Sciatic nerve (tissue), 2 donors: ENCODE results near the gene SPATC1L. TPM values are rescaled to one million over a fixed set of nuclear protein-coding genes. Genes with fewer than 3 reads are reported as not detected.
"Not testable (repeated sequence)": the region's sequence is repeated elsewhere in the genome, so short reads cannot be mapped to it uniquely, and the experiment has no call there.

Experiments used
- ATAC-seq: fragments of 200-7000 bp; cut with Tn5 transposase; one replicate; pipeline ENCODE4 v1.9.1; 2020; ENCODE audit warnings: mild to moderate bottlenecking, moderate library complexity
- DNase-seq: peaks from one replicate; pipeline ENCODE4 v3.0.0-alpha.2; 2020; ENCODE audit warnings: low spot score
- intact Hi-C: fragments of 100-400 bp; cut with DNase I; formaldehyde crosslinking; loops from one replicate; pipeline ENCODE4 v1.14.2; 2022
- total RNA-seq: library from RNA; stranded (reverse); fragmentation: NEBNext Ultra II Directional; extraction: Animal tissue kit (Norgen Biotek cat#: 25700); gene quantifications from one replicate; pipeline ENCODE4 v1.2.1, GENCODE V29; 2021
- donor health status: DM: no; HTN: no; CAD: no.
- donor health status: DM: no; HTN: no; CAD: no.

Gene SPATC1L
- total RNA-seq, 1 donor from 2014 or later, result 9.9 TPM

DNA sequence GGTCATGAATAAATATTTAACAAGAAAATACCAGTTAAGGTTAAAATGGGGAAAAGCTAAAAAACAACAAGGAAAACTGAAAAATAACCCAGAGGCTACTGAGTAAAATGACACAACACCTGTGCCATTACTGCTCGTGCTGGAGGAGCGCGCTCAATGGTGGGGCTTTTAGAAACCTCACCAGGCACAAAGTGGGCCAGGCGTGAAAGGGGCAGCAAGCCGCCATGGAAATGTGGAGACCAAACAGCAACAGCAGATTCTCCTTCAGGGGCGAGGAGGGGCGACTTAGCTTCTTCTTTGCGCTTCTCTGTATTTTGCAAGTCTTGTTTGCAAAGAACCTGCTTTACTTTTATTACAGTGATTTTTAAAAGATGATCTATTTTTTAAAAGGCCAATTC, 18.9 kb upstream of the SPATC1L start:
- ATAC-seq, result no peak
- DNase-seq, result no peak
- intact Hi-C loops, result no loop called here

- intact Hi-C loops, result no loop called here
- DNase-seq, result no peak
Observed at GRCh38 chr21:46202592-46203202, 18.4 kb upstream of the SPATC1L start.

DNA sequence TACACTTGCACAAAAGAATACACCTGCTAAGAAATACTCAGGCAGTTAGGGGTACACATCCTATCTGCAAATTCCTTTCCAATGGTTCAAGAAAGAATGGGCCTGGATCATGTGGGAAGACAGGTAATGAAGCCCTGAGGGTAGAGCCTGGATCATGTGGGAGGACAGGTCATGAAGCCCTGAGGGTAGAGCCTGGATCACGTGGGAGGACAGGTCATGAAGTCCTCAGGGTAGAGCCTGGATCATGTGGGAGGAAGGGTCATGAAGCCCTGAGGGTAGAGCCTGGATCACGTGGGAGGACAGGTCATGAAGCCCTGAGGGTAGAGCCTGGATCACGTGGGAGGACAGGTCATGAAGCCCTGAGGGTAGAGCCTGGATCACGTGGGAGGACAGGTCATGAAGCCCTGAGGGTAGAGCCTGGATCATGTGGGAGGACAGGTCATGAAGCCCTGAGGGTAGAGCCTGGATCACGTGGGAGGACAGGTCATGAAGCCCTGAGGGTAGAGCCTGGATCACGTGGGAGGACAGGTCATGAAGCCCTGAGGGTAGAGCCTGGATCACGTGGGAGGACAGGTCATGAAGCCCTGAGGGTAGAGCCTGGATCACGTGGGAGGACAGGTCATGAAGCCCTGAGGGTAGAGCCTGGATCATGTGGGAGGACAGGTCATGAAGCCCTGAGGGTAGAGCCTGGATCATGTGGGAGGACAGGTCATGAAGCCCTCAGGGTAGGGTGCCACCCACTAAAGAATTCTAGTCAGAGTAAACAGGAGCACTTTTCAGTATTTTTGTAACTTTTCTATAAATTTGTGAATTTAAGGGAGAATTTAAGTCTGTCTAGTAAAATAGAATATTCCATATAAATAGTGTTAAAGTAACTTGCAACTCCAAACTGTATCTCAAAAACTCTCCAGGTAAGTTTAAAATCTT, 16.9 kb upstream of the SPATC1L start:
- DNase-seq, ATAC-seq, intact Hi-C loops: not testable (repeated sequence)

More at GRCh38 chr21:46202592-46203202, 18.4 kb upstream of the SPATC1L start:
- ATAC-seq, result no peak

GRCh38 chr21:46199436-46200373, 15.4 kb upstream of the SPATC1L start:
- no peak for DNase-seq
- ATAC-seq, result no peak
- intact Hi-C loops, result no loop called here

DNA sequence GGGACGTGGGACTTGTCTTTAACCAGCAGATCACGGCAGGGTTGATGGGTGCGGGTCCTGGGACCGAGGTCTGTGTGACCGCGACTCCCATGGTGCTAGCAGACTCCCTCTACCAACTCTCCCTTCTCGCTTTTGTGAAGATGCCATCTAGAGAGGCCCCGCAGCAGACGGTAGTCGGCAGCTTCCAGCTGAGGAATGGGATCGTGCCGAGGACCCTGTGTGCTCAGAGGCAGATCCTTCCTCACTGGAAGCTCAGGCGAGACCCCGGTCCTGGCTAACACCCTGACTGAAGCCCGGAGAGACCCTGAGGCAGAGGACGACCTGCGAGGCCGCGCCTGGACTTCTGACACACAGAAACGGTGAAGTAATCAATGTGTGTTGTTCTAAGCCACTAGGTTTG, 12.5 kb upstream of the SPATC1L start:
- intact Hi-C loops, result no loop called here
- ATAC-seq (no peak), DNase-seq (peak; percentile 42)

- intact Hi-C loops, result no loop called here
- ATAC-seq (no peak), DNase-seq (peak; percentile 47)
Observed at GRCh38 chr21:46195595-46196195, 11.4 kb upstream of the SPATC1L start.

GRCh38 chr21:46194374-46195334, 10.4 kb upstream of the SPATC1L start:
- intact Hi-C loops, result no loop called here
- ATAC-seq, result no peak
- DNase-seq, result peak; percentile 44

GRCh38 chr21:46193829-46194373, 9.6 kb upstream of the SPATC1L start:
- ATAC-seq, result no peak
- DNase-seq, result no peak
- intact Hi-C loops, result no loop called here

- no peak for ATAC-seq
- intact Hi-C loops, result no loop called here
- DNase-seq, result peak; percentile 56
Observed at GRCh38 chr21:46191686-46192575, 7.7 kb upstream of the SPATC1L start.

- ATAC-seq (peak; percentile 33), DNase-seq (peak; percentile 47)
Observed at GRCh38 chr21:46191257-46191685, 7.0 kb upstream of the SPATC1L start.

GRCh38 chr21:46190491-46191131, 6.4 kb upstream of the SPATC1L start:
- intact Hi-C loops, result no loop called here
- DNase-seq (peak; percentile 48), ATAC-seq (no peak)

More at GRCh38 chr21:46191257-46191685, 7.0 kb upstream of the SPATC1L start:
- intact Hi-C loops, result no loop called here

DNA sequence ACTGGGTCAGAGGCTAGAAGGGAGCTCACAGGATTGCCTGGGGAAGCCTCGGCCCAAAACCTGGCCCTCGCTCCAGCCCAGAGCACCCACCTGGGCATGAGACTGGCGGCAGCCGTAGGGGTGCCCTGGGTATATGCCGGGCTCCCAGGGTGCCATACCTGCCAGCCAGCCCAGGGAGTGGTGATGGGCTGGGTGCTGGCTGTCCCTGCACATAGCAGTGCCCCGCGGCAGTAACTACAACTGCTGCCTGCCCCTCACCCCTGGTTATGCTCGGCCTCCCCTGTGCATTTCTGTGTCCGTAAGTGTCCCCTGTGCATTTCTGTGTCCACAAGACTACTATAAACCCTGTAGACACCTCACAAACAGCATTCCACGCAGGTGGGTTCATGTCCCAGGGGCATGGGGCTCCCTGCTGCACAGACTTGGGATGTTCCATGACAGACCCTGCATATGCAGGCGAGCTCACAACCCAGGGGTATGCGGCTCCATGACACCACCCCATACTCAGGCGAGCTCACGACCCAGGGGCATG, 5.8 kb upstream of the SPATC1L start:
- ATAC-seq (no peak), DNase-seq (no peak)
- intact Hi-C loops, result no loop called here

- intact Hi-C loops, result no loop called here
- ATAC-seq, result no peak
Observed at GRCh38 chr21:46189213-46189958, 5.1 kb upstream of the SPATC1L start.

DNA sequence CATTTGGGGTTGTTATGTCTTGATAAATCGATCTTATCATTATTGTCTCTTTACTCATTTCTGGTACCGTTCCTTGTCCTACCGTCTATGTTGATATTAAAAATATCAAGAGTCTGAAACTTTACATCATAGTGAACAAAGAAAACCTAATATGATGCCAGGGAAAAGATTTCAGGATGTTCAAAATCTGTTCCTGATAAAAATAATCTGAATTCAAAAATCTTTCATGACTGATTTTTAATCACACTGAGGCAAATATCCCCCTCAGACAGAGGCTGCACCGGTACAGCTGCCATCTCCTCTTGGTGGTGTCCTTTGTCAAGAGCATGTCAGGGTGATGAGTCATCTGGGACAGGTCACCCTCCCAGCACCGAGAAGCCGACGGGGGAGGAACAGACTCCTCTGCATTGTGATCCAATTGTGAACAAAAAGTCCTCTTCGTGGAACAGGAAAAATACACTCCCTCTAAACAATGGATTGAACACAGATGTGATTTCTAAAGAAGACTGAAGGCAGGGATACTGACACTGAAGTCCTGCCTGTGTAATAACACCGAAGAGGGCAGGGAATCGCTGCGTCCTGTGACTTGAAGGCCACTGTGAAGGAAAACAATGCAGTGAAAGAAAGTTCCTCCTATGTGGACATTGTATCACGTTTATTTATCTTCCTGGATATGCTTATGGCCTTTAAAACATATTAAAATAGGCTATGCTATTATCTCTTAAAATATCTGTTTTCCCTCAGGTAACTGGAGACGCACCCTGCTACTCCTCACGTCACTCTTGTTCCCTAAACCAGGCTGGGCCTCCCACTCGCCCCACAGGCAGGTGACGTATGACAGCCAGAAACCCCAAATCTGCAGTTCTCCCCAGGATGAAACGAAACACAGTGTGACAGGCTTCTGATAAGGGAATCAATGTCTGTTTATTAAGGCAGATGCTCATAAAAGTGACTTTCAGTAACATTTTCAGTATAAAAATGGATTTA, 4.3 kb upstream of the SPATC1L start:
- intact Hi-C loops, result no loop called here
- ATAC-seq (no peak), DNase-seq (no peak)

More at GRCh38 chr21:46189213-46189958, 5.1 kb upstream of the SPATC1L start:
- DNase-seq, result peak; percentile 46
